DOHH2 (cell line): ENCODE measurements around the gene SCUBE2.

Source experiments
- H3F3A ChIP-seq: fragments of 200-600 bp; sonication (generic), shearing (Covaris generic); 2 replicates; pipeline ENCODE4 v1.6.0; 2016; ENCODE audit warnings: antibody characterized with exemption, mild to moderate bottlenecking; ENCODE audit not compliant: control insufficient read depth, insufficient read depth
- H3K27ac ChIP-seq: fragments of 200-600 bp; sonication (generic); 2 replicates; pipeline ENCODE4 v1.5.1; 2014; ENCODE audit warnings: low read depth, mild to moderate bottlenecking, low read length, moderate library complexity
- H3K27me3 ChIP-seq: fragments of 200-600 bp; sonication (generic); 2 replicates; pipeline ENCODE4 v1.6.1; 2014; ENCODE audit warnings: mild to moderate bottlenecking, low read length, mixed read lengths; ENCODE audit not compliant: control insufficient read depth
- H3K36me3 ChIP-seq: fragments of 200-600 bp; sonication (generic); 2 replicates; pipeline ENCODE4 v1.6.1; 2014; ENCODE audit warnings: mild to moderate bottlenecking, low read length, moderate library complexity, mixed read lengths; ENCODE audit not compliant: control insufficient read depth
- H3K4me1 ChIP-seq: fragments of 200-600 bp; sonication (generic); 2 replicates; pipeline ENCODE4 v1.6.1; 2014; ENCODE audit warnings: mild to moderate bottlenecking, low read length, mixed read lengths; ENCODE audit not compliant: control insufficient read depth
- H3K4me2 ChIP-seq: fragments of 200-600 bp; sonication (generic); 2 replicates; pipeline ENCODE4 v1.6.0; 2014; ENCODE audit warnings: mild to moderate bottlenecking, low read length, moderate library complexity
- H3K4me3 ChIP-seq: fragments of 200-600 bp; sonication (generic); 2 replicates; pipeline ENCODE4 v1.5.1; 2014; ENCODE audit warnings: mild to moderate bottlenecking, low read length, mixed read lengths
- H3K79me2 ChIP-seq: fragments of 200-600 bp; sonication (generic); 2 replicates; pipeline ENCODE4 v1.6.1; 2014; ENCODE audit warnings: mild to moderate bottlenecking, low read length, mixed read lengths; ENCODE audit not compliant: control insufficient read depth
- H3K9me2 ChIP-seq: fragments of 200-600 bp; sonication (generic); replicated peaks from 2 replicates; pipeline ENCODE4 v1.6.1; 2014; ENCODE audit warnings: mild to moderate bottlenecking, low read length, mixed read lengths; ENCODE audit not compliant: control insufficient read depth
- H3K9me3 ChIP-seq: fragments of 200-600 bp; sonication (generic); 2 replicates; pipeline ENCODE4 v1.6.1; 2014; ENCODE audit warnings: antibody characterized with exemption, low read length, mixed read lengths; ENCODE audit not compliant: control insufficient read depth, insufficient read depth
- H4K20me1 ChIP-seq: fragments of 200-600 bp; sonication (generic); 2 replicates; pipeline ENCODE4 v1.6.0; 2014; ENCODE audit warnings: low read depth, mild to moderate bottlenecking, antibody characterized with exemption, low read length, moderate library complexity; ENCODE audit not compliant: control insufficient read depth, insufficient read depth
- CTCF ChIP-seq: fragments of 200-600 bp; sonication (generic); IDR thresholded peaks from one replicate; pipeline ENCODE4 v1.5.1; 2014; ENCODE audit warnings: antibody characterized with exemption, mild to moderate bottlenecking, low read depth, low read length; ENCODE audit not compliant: poor library complexity, severe bottlenecking
- EZH2phosphoT487 ChIP-seq: fragments of 200-600 bp; sonication (generic); IDR thresholded peaks from 2 replicates; pipeline ENCODE4 v1.6.1; 2017; ENCODE audit warnings: borderline replicate concordance, mild to moderate bottlenecking, antibody characterized with exemption, low read length, moderate library complexity, mixed read lengths

Gene SCUBE2

GRCh38 chr11:9126636-9127035 lies 35.2 kb upstream of the SCUBE2 start:
- Histone ChIP-seq H3K36me3 (no peaks in the 10 kb centered on the region), H3K27me3 (peaks cover 6% of the 10 kb centered on the region), H3F3A (no peaks in the 10 kb centered on the region), H3K9me2 (no peaks in the 10 kb centered on the region), H4K20me1 (no peaks in the 10 kb centered on the region), H3K79me2 (no peaks in the 10 kb centered on the region), H3K9me3 (peaks cover 2% of the 10 kb centered on the region; the same call in 1 of the 2 replicates), H3K4me2 (no peak overlapping the region), H3K4me3 (no peak overlapping the region), H3K27ac (no peak overlapping the region), H3K4me1 (peaks cover 16% of the 10 kb centered on the region)
- no peak for TF ChIP-seq EZH2phosphoT487

GRCh38 chr11:9125185-9125886 lies 33.9 kb upstream of the SCUBE2 start:
- peaks cover 2% of the 10 kb centered on the region; the same call in 1 of the 2 replicates for H3K9me3 ChIP-seq
- no peaks in the 10 kb centered on the region for H3K9me2 ChIP-seq
- H3K4me1 ChIP-seq, result peaks cover 16% of the 10 kb centered on the region
- no peak overlapping the region for H3K27ac ChIP-seq
- H3K27me3 ChIP-seq, result peaks cover 6% of the 10 kb centered on the region
- TF ChIP-seq CTCF (no peak), EZH2phosphoT487 (no peak)
- H3K36me3 ChIP-seq, result no peaks in the 10 kb centered on the region
- no peaks in the 10 kb centered on the region for H4K20me1 ChIP-seq
- no peaks in the 10 kb centered on the region for H3K79me2 ChIP-seq
- no peaks in the 10 kb centered on the region for H3F3A ChIP-seq
- H3K4me3 ChIP-seq, result no peak overlapping the region
- no peak overlapping the region for H3K4me2 ChIP-seq

- Histone ChIP-seq H3K36me3 (no peaks in the 10 kb centered on the region), H3K4me2 (no peak overlapping the region), H3K4me3 (no peak overlapping the region), H3K9me3 (peaks cover 2% of the 10 kb centered on the region; the same call in 1 of the 2 replicates), H3K27ac (no peak overlapping the region), H3F3A (no peaks in the 10 kb centered on the region), H3K4me1 (peaks cover 11% of the 10 kb centered on the region), H3K27me3 (peaks cover 6% of the 10 kb centered on the region), H3K79me2 (no peaks in the 10 kb centered on the region), H4K20me1 (no peaks in the 10 kb centered on the region), H3K9me2 (no peaks in the 10 kb centered on the region)
- TF ChIP-seq EZH2phosphoT487 (no peak), CTCF (no peak)
Observed at GRCh38 chr11:9123595-9124304, 32.4 kb upstream of the SCUBE2 start.

GRCh38 chr11:9121469-9121796 lies 30.0 kb upstream of the SCUBE2 start:
- H3K9me2 ChIP-seq, result no peaks in the 10 kb centered on the region
- H3K27me3 ChIP-seq, result peaks cover 4% of the 10 kb centered on the region
- H3K4me1 ChIP-seq, result peaks cover 11% of the 10 kb centered on the region
- no peak overlapping the region for H3K27ac ChIP-seq
- peaks cover 2% of the 10 kb centered on the region; the same call in 1 of the 2 replicates for H3K9me3 ChIP-seq
- H4K20me1 ChIP-seq, result no peaks in the 10 kb centered on the region
- H3K4me3 ChIP-seq, result no peak overlapping the region
- no peaks in the 10 kb centered on the region for H3K36me3 ChIP-seq
- no peak overlapping the region for H3K4me2 ChIP-seq
- TF ChIP-seq CTCF (no peak), EZH2phosphoT487 (no peak)
- H3F3A ChIP-seq, result no peaks in the 10 kb centered on the region
- no peaks in the 10 kb centered on the region for H3K79me2 ChIP-seq
